ENCODE measurements around the gene ADI1.
"Not testable (repeated sequence)": the region's sequence is repeated elsewhere in the genome, so short reads cannot be mapped to it uniquely, and the experiment has no call there.

The ADI1 gene

DNA sequence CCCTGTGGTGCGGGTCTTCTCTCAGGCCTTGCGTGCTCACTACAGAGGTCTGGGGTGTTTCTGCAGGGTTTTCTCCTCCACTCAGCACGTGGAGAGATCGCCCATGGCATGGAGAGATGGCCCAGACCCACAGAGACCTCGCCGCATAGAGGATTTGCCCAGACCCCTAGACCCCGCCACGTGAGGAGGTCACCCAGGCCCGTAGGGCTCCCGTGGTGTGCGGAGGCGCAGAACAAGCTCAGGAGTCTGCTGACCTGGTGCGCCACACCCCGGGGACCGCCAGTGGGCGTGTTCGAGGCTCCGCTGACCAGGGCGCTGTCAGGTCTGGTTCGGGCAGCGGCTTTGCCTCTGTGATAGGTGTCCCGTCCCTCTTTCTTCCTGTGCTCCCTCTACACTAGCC is 64.5 kb downstream of the ADI1 start:
- DNase-seq (ENCODE audit: low spot score in 2 of 2): no peak
- H3K9me3 ChIP-seq: no peaks in the 10 kb centered on the region
- in situ Hi-C loops (cut with MboI; ENCODE audit: low sequenced_read_pairs): no loop called here
- peaks cover 10% of the 10 kb centered on the region for H3K36me3 ChIP-seq (replicated peaks)
- H3K4me1 ChIP-seq: no peaks in the 10 kb centered on the region
- H3K27me3 ChIP-seq (ENCODE audit: low read depth): no peaks in the 10 kb centered on the region
- no peak overlapping the region for H3K4me3 ChIP-seq

DNA sequence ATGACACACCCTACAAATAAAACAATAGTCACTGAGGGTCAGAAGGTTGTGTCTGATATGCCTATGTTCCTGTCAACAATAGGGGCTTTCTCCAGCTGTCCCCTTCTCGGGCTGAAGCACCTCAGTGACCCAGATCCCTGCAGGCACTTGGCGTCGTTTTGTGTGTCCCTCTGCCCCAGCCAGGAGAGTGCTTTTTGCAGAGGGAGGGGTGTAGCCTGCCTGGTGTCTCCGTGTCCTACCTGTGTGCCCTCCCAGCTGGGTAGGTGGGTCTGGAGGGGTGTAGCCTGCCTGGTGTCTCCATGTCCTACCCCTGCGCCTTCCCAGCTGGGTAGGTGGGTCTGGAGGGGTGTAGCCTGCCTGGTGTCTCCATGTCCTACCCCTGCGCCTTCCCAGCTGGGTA is 65.3 kb downstream of the ADI1 start:
- H3K4me1 ChIP-seq; H3K4me3 ChIP-seq; in situ Hi-C loops (cut with MboI; ENCODE audit: low sequenced_read_pairs); DNase-seq (ENCODE audit: low spot score in 2 of 2); H3K9me3 ChIP-seq; H3K27me3 ChIP-seq (ENCODE audit: low read depth): not testable (repeated sequence)
- peaks cover 10% of the 10 kb centered on the region for H3K36me3 ChIP-seq (replicated peaks)

DNA sequence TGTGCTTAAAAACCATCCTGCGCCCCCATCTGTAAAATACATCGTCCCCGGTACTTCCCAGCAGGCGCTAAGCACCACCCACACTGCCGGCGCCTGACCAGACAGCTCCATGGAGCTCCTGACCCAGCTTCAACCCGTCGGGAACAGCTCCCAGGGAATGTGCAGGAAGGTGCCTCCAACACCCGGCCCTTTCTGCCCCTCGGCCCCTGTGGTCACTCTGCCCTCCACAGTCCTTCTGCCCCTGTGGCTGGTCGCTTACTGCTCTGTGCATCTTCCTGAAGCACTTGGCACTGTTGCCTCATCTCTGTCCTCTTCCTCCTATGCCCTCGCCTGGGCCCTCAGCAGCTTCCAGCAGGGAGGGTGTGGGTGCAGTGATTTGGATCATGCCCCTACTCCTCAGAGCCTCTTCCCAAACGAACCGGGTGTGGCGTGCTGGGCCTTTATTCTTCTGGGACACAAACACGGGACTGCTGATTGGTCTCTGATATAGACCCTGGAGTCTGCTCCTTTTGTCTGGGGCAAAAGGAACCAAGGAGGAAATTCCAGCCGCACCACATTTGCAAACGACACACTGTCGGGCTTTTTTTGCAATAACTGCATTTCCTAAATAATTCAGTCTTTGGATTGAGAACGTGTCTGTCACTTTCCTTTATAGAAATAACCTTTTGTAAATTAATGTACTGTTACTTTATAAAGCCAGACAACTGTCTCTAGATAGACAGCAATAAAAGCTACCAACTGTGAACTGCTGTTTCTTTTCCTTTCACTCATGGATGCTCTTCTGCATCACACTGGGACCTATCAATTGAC is 65.9 kb downstream of the ADI1 start:
- no peaks in the 10 kb centered on the region for H3K27me3 ChIP-seq (ENCODE audit: low read depth)
- H3K4me1 ChIP-seq: no peaks in the 10 kb centered on the region
- no peaks in the 10 kb centered on the region for H3K9me3 ChIP-seq
- in situ Hi-C loops (cut with MboI; ENCODE audit: low sequenced_read_pairs): no loop called here
- no peak for DNase-seq (ENCODE audit: low spot score in 2 of 2)
- peaks cover 10% of the 10 kb centered on the region for H3K36me3 ChIP-seq (replicated peaks)
- no peak overlapping the region for H3K4me3 ChIP-seq

DNA sequence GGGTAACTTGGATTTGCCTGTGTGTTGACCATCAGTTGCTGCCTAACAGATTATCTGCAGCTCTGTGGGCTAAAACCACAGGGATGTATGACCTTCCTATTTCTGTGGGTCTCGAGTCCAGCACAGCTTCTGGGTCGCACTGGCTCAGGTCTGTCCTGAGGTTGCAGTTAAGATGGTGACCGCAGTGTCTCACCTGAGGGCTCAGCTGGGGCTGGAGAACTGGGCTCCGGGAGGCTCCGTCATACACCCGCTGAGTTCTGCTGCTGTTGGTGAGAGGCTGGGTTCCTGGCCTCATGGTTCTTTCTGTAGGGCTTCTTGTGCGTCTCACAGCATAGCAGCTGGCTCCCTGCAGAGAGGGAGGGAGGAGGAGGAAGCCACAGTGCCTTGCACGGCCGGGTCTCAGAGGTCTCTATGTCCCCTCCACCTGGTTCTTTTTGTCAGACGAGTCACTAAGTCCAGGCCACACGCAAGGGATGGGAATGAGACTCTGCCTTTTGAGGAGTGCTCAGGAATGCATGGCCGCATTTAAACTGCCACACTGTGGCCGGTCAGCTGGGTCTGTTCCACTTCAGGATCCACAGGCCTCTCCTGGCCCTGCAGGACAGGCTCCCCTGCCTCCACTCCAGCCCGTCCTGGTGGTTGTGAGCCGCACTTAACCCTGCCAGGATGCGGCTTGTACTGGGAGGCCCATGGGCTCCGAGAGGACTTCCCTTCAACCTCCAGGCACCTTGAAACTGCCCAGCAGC is 67.2 kb downstream of the ADI1 start:
- DNase-seq (ENCODE audit: low spot score in 2 of 2): no peak
- peaks cover 10% of the 10 kb centered on the region; the same call in 1 of the 2 replicates for H3K36me3 ChIP-seq (replicated peaks)
- no peaks in the 10 kb centered on the region for H3K9me3 ChIP-seq
- H3K4me3 ChIP-seq: no peak overlapping the region
- in situ Hi-C loops (cut with MboI; ENCODE audit: low sequenced_read_pairs): no loop called here
- no peaks in the 10 kb centered on the region for H3K4me1 ChIP-seq
- H3K27me3 ChIP-seq (ENCODE audit: low read depth): no peaks in the 10 kb centered on the region

DNA sequence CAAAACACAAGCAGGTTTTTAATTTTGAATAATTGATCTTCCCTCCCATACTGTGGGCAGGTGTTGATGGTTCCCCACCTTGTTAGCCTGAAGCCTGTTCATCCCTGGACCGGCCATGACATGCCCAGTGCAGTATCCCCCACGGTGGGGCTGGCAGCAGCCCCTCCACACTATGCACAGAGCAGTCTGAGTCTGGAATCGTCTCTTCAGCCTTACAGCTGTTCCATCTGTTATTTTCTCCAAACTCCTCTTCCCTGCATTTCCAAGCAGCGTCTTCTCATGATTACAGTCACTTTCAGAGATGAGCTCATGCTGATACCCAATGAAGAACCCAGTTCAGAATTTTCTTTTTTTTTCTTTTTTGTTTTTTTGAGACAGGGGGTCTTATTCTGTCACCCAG is 68.2 kb downstream of the ADI1 start:
- no peaks in the 10 kb centered on the region for H3K27me3 ChIP-seq (ENCODE audit: low read depth)
- in situ Hi-C loops (cut with MboI; ENCODE audit: low sequenced_read_pairs): no loop called here
- no peak for DNase-seq (ENCODE audit: low spot score in 2 of 2)
- no peaks in the 10 kb centered on the region for H3K9me3 ChIP-seq
- H3K36me3 ChIP-seq (replicated peaks): peaks cover 15% of the 10 kb centered on the region
- H3K4me3 ChIP-seq: no peak overlapping the region
- H3K4me1 ChIP-seq: no peaks in the 10 kb centered on the region

DNA sequence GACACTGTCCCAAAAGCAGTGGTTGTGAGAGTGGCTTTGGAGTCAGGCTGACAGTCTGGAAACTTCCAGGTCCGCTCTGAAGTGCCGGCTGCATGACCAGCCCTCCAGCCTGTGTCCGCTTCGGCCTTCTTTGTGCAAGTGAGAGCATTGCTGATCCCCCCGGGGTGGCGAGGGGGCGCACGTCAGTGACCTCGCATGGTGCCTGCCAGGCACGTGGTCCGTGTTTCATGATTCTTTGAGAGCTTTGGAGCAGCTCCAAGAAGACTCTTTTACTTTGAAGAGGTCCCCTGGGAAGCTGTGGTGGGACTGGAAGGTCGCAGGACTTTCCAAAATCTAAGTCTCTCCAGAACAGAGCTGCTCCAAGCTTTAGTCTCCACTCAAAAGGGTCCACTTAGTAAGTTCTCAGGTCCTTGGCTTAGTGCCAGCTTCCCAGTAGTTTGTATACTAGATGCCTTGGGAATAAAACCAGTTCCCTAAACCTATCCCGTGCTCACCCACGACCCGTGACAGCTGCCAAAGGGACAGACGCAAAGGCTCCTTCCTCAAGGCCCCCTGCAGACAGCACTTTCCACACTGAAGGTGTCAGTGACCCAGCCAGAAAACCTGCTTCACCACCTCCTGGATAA is 68.8 kb downstream of the ADI1 start:
- DNase-seq (ENCODE audit: low spot score in 2 of 2): no peak
- in situ Hi-C loops (cut with MboI; ENCODE audit: low sequenced_read_pairs): no loop called here
- Histone ChIP-seq H3K9me3 (no peaks in the 10 kb centered on the region), H3K27me3 (ENCODE audit: low read depth) (no peaks in the 10 kb centered on the region), H3K4me1 (no peaks in the 10 kb centered on the region), H3K4me3 (no peak overlapping the region), H3K36me3 (replicated peaks) (peaks cover 19% of the 10 kb centered on the region)

DNA sequence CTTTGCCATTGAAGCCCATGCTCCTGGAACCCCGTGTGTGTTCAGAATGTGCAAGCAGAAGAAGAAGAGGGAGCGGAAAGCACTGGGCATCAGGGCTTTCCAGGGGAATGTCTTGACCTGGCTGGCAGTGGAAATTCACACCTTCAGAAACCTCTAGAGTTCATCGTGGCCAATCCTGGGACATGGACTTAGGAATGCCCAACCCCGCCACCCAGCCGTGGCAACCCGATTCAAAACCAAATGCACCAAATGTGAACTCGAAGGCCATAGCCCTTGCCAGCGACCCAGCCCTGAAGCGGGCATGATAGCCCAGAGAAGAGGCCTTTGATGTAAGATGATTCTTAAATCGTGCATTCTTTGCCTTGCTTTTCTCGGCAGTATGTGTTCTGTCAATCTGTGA is 69.4 kb downstream of the ADI1 start:
- in situ Hi-C loops (cut with MboI; ENCODE audit: low sequenced_read_pairs): no loop called here
- Histone ChIP-seq H3K4me3 (no peak overlapping the region), H3K9me3 (no peaks in the 10 kb centered on the region), H3K36me3 (replicated peaks) (peaks cover 20% of the 10 kb centered on the region), H3K4me1 (no peaks in the 10 kb centered on the region), H3K27me3 (ENCODE audit: low read depth) (no peaks in the 10 kb centered on the region)
- DNase-seq (ENCODE audit: low spot score in 2 of 2): no peak

DNA sequence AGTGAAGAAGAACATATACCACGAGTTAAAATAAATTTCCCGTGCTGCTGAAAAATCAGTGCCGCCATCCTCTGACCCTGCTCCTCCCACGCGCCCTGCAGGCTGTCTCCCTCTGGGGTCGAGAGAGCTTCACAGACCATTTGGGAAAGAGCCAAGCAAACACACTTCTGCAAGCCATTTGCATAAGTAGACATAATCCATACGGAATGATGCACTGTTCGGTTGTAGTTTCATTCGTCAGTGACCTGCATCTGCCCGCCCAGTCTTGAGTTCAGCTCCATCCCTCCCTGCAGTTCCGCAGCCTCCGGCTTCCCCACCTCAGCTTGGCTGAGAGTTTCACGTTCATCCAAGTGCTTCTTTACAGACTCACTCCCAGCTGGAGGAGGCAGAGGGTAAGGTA is 70.2 kb downstream of the ADI1 start:
- in situ Hi-C loops (cut with MboI; ENCODE audit: low sequenced_read_pairs): no loop called here
- no peak overlapping the region for H3K4me3 ChIP-seq
- no peaks in the 10 kb centered on the region for H3K9me3 ChIP-seq
- H3K4me1 ChIP-seq: no peaks in the 10 kb centered on the region
- H3K27me3 ChIP-seq (ENCODE audit: low read depth): no peaks in the 10 kb centered on the region
- DNase-seq (ENCODE audit: low spot score in 2 of 2): peak in 1 of 2 experiments; percentile 46
- H3K36me3 ChIP-seq (replicated peaks): peaks cover 23% of the 10 kb centered on the region

DNA sequence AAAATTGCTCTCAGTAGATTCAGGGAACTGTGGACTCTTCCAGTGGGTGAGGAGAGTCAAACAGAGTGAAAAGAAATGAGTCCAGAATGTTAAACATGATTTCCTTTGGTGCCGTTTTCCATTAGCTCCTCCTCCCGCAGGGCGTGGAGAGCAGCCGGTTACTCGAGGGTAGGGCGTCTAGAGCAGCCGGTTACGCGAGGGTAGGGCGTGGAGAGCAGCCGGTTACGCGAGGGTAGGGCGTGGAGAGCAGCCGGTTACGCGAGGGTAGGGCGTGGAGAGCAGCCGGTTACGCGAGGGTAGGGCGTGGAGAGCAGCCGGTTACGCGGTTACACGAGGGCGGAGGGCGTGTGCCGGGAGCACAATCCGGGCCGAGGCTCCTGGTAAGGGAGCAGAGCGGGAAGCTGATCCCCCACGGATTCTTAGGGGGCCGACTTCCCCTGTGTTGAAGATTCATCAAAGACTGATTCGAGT is 70.9 kb downstream of the ADI1 start:
- peaks cover 28% of the 10 kb centered on the region for H3K36me3 ChIP-seq (replicated peaks)
- H3K4me1 ChIP-seq; H3K4me3 ChIP-seq; H3K9me3 ChIP-seq; in situ Hi-C loops (cut with MboI; ENCODE audit: low sequenced_read_pairs); H3K27me3 ChIP-seq (ENCODE audit: low read depth); DNase-seq (ENCODE audit: low spot score in 2 of 2): not testable (repeated sequence)

DNA sequence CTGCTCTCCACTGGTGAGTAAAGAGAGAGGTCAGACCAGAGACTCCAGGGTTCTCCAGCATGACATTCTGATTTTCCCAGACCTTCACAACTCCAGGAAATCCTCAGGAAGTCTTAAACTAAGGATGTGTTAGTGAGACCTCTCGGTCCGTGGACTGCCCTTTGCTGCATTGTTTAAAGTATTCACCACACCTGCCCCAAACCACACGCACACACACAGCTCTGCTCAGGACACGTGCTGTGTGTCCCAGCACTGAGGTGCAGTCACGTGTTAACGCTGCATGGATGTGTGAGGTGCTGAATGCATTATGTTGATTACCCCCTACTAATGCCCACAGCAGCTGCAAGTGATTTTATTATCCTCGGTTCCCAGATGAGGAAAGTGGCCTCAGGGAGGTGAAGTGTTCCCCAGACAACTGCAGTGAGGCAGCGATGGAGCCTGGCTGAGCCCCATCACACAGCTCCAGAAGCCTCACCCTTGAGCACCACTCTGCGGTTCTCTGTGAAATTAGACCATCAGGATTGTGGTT is 71.5 kb downstream of the ADI1 start:
- Histone ChIP-seq H3K36me3 (replicated peaks) (peaks cover 28% of the 10 kb centered on the region), H3K9me3 (no peaks in the 10 kb centered on the region)

More for the DNA sequence above, 71.5 kb downstream of the ADI1 start:
- in situ Hi-C loops (cut with MboI; ENCODE audit: low sequenced_read_pairs): no loop called here
- H3K4me3 ChIP-seq: no peak overlapping the region
- H3K4me1 ChIP-seq: no peaks in the 10 kb centered on the region
- H3K27me3 ChIP-seq (ENCODE audit: low read depth): no peaks in the 10 kb centered on the region
- no peak for DNase-seq (ENCODE audit: low spot score in 2 of 2)

Data from HAP-1 (cell line).